Measurements from ENCODE around the gene NPRL2. TPM values are rescaled to one million over a fixed set of nuclear protein-coding genes. Genes with fewer than 3 reads are reported as not detected.

The NPRL2 gene
- total and polyA plus RNA-seq, 2 of the 13 experiments (the other 11 are each of a cell fraction or from before 2014, with no cell fraction given) = 30.6 to 51.4 TPM

- TF ChIP-seq PRDM4 (CRISPR knock-in tag; IDR thresholded peaks at IDR 0.05; ENCODE audit: borderline replicate concordance) (no peak; the same call in 1 of the 2 replicates), ZNF513 (CRISPR knock-in tag; conservative IDR thresholded peaks at IDR 0.05) (no peak), SMARCC2 (IDR thresholded peaks at IDR 0.05) (no peak), NFE2 (CRISPR knock-in tag; IDR thresholded peaks at IDR 0.05) (no peak), ZBTB25 (CRISPR knock-in tag; IDR thresholded peaks at IDR 0.05) (peak; percentile 48; the same call in 1 of the 2 replicates), E2F2 (CRISPR knock-in tag; IDR thresholded peaks at IDR 0.05; ENCODE audit: borderline replicate concordance) (no peak), KDM6A (CRISPR knock-in tag; IDR thresholded peaks at IDR 0.05; ENCODE audit: low read depth) (0 out of 2 replicates have a peak, but pooled peaks have one; percentile 15), JUNB (CRISPR knock-in tag; IDR thresholded peaks at IDR 0.05; ENCODE audit: borderline replicate concordance) (no peak), RFX1 (IDR thresholded peaks at IDR 0.05) (no peak), RBM22 (optimal IDR thresholded peaks at IDR 0.05; ENCODE audit: low read length) (peak; percentile 73), MXD1 (CRISPR knock-in tag; IDR thresholded peaks at IDR 0.05) (peak; percentile 48; the same call in 1 of the 2 replicates), SNAPC5 (CRISPR knock-in tag; IDR thresholded peaks at IDR 0.05; ENCODE audit: borderline replicate concordance) (peak; percentile 88; the same call in 1 of the 2 replicates), SNRNP70 (IDR thresholded peaks at IDR 0.05; ENCODE audit: low read depth, low read length) (no peak), DNMT1 (CRISPR knock-in tag; IDR thresholded peaks at IDR 0.05) (no peak), ZNF275 (CRISPR knock-in tag; IDR thresholded peaks at IDR 0.05; ENCODE audit: borderline replicate concordance) (peak; percentile 71; the same call in 1 of the 2 replicates), U2AF1 (optimal IDR thresholded peaks at IDR 0.05; ENCODE audit: low read depth, low read length) (no peak), SAFB2 (CRISPR knock-in tag; IDR thresholded peaks at IDR 0.05; ENCODE audit: borderline replicate concordance, low read depth) (no peak), RORA (CRISPR knock-in tag; IDR thresholded peaks at IDR 0.05) (no peak), NCOA1 (CRISPR knock-in tag; IDR thresholded peaks at IDR 0.05) (no peak), ZSCAN21 (CRISPR knock-in tag; IDR thresholded peaks at IDR 0.05; ENCODE audit: borderline replicate concordance) (no peak; the same call in 1 of the 2 replicates), RCOR2 (CRISPR knock-in tag; IDR thresholded peaks at IDR 0.05) (no peak)
These were observed 47.4 kb downstream of the NPRL2 start, which contains the start of gene HYAL1 (continued) for GRCh38 chr3:50303013-50303815.

Measured in HepG2 (cell line).